Stimulated activated CD8-positive, alpha-beta memory T cell treated with anti-CD3 and anti-CD28 coated beads, Interleukin-15, amount 100 ng/mL, for 24 hours (primary cell): ENCODE results near the gene MKNK1.

Experiments used
- DNase-seq: peaks from one replicate; pipeline ENCODE4 v3.0.0-alpha.2; 2020; ENCODE audit warnings: low read depth

Gene MKNK1

GRCh38 chr1:46618754-46619415 lies 14.8 kb upstream of the MKNK1 start:
- no peak for DNase-seq

GRCh38 chr1:46617833-46618232 lies 13.8 kb upstream of the MKNK1 start:
- no peak for DNase-seq

GRCh38 chr1:46617108-46617800 lies 13.2 kb upstream of the MKNK1 start:
- DNase-seq: no peak

DNA sequence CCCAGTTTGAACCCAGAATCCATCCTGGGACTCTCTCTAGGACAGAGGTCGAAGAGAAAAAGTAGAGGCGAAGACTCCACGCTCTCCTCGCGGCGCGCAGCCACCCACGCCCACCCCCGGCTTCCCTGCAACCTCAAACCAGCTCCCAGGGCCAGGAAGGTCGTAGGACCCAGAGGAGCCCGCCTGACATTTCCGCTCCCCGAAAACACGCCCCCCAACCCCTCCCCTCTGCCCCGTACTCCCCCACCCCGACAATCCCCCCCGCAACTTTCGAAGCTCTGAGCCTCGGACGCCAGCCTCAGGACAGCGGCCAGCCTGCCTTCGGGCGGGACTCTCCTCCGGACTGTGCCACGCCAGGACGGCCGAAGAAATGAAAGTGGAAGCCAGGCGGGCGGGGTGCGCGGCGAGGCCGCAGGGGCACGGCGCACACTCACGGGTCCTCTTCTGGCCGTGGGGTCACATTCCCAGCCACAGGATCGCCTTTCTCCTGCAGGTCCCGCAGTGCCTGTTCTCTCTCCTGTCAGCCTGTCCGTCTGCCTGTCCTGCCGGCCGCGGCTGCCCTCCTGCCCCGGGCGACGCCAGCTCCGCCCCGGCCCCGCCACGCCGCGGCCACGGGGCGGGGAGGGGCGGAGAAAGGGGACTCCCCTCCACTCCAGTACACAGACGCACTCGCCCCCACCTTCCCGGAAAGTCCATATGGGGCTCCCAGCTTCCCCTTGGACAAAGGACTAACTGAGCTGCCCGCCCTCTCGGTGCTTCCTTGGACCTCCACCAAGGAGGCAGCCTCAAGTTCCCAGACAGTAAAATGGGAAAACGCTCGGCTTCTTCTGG lies 12.4 kb upstream of the MKNK1 start, which contains the start of gene MOB3C:
Gene MOB3C, minus strand, starts transcription at position 535 of the 831 bp plus-strand sequence. CDS start 3,490 bp downstream, outside the sequence.
- peak; percentile 23 for DNase-seq

- no peak for DNase-seq
These were observed 11.7 kb upstream of the MKNK1 start for GRCh38 chr1:46615735-46616134.

GRCh38 chr1:46615088-46615487 lies 11.0 kb upstream of the MKNK1 start:
- DNase-seq: no peak

GRCh38 chr1:46614604-46614984 lies 10.5 kb upstream of the MKNK1 start:
- no peak for DNase-seq

DNA sequence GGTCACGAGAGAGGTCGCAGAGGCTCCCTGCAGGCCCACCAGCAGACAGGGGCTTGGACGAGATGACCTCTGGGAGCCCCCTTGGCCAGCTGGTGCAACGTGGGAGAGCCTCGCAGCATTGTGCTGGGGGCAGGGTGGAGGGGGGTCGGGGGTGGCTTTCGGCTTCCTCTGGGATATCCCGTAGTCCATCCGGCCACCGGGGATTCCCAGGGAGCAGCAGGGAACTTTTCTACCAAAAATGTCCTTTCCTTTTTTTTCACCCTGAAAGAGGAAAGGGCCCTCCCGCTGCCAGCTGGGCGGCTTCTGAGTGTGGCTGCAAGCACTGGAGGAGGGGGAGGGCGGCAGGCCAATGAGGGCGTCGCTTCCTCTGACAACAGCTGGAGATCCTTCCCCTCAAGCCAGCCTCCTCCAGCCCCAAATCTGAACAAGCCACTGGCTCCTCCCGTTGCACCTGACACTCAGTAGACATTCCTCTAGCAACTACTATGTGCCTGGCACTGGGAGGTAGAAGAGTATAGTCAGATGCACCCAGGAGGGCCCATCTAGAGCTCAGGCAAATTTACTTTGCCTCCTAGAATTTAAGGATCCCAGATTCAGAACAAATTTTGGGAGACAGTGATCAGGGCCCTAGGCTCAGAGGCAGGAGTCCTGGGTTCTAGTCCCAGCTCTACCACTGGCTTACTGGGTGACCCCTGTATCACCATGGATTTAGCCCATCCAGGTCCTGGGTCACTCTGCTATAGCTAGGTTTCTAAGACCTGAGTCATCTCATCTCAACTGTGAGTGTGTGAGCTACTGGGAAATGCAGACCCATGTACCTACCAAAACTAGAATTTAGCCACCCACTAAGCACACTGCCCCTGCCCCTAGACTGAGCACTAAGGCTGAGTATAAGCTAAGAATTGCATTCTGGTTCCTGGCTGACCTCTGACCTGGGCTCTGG lies 9.9 kb upstream of the MKNK1 start:
- DNase-seq: no peak

GRCh38 chr1:46612937-46613660 lies 9.0 kb upstream of the MKNK1 start:
- no peak for DNase-seq

DNA sequence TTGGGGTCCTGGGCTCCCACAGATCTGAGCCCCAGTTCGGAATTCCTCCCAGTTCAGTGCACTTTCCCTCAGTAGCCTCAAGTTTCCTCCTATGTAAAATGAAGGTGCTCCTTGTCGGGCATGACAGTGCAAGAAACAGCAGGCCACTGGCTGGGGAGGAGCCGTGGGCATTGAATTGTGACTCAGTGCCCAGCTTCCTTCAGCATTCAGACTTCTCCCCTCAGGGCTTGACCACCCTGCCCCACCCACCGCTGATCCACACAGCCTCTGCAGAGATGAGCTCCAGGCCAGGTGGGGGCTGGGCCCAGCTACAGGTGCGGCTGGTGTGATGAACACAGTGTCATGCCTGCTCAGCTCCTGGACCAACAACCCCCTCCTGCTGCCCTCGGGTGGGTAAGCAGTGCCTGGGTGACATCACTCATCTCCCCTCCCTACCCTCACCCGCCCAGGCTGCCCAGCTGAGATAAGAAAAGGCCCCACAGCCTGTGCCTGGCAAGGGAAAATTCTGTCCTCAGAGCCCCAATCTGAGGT lies 7.7 kb upstream of the MKNK1 start:
- DNase-seq: no peak

GRCh38 chr1:46607345-46608130 lies 3.5 kb upstream of the MKNK1 start:
- no peak for DNase-seq

DNA sequence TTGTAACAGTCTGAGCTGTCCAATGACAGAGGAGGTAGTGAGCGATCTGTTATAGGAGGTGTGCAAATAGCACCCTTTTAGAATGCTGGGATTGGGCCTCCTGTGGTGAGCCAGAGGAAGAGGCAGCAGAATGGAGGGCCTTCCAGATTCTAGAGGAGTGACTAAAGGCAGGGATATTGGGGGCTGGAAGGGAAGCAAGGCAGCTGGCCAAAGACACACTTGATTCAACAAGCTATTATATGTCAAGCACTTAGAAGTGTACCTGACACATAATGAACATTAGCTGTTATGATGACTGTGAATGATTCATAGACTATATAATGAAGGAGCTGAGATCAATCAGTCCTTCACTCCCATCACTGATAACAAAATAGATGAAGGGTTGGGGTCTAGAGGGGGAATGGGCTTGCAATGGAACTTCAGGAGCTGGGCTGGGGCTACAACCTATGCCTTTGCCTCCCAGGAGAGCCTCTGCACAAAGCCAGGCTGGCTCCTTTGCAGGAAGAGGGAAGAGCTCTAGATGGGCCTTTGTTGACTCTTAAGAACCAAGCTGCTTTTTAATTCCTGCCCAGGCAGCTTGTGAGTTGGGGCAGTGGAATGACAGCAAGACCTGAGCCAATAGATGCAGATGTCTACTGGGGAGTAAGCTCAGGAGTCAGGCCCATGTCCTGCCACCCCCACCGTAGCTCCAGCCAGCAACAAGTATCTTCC lies 2.3 kb upstream of the MKNK1 start:
- no peak for DNase-seq

GRCh38 chr1:46605232-46605631 lies 1.2 kb upstream of the MKNK1 start:
- DNase-seq: no peak

- no peak for DNase-seq
These were observed 599 bp downstream of the MKNK1 start for GRCh38 chr1:46603481-46603857.

DNA sequence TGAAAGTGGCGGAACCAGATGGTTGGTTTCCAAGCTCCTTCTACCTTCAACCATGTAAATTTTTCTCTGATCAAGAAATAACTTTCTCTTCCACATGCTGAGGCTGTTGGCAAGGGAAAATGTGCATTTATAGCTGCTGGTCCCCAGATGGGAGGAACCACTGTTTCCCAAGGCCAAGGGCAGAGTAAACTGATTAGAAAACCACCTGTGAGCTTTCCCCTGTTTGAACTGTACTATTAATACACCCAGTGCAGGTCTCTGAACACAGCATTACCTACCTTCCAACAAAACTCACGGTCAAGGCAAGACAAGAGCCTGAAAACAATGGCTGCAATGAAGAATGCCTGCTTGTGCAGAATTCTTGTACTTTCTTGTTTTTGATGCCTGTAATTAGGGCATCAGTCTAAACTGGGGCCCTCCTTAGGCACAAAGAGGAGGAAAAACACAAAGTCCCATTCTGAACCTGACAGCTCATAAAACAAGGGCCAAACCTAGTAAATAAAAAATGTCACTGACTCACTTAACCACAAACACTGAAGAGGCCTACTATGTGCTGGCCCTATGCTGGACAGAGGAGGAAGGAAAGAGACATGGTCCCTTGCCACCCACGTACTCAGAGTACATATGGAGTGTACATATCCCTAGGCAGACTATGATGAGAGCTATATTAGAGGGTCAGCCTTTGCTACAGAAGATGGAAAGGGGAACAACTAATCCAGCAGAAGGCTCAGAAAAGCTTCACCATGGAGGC lies 2.6 kb downstream of the MKNK1 start:
- no peak for DNase-seq

GRCh38 chr1:46599059-46599970 lies 4.8 kb downstream of the MKNK1 start:
- DNase-seq: no peak

DNA sequence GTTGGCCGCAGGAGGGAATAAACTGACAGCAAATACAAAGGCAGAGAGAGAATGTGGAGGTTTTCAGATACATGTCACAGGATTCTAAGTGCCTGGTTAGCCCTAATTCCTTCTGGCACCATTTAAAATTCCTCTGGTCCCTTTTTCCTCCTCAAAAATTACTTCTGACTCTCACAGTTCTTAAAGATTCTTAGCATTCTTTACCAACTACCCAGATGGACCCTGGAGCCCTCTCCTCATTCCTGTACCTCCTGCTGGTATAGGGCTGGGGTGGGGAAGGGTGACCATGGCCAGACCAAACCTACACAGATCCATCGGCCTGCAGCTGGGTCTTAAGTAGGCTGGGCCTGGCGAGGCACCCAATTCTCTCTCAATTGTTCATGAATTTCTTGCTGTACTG lies 7.2 kb downstream of the MKNK1 start:
- no peak for DNase-seq

GRCh38 chr1:46596036-46596435 lies 8.0 kb downstream of the MKNK1 start:
- no peak for DNase-seq
